HG02623 (cell line): ENCODE measurements around the gene CTTNBP2NL.
"Not testable (repeated sequence)": the region's sequence is repeated elsewhere in the genome, so short reads cannot be mapped to it uniquely, and the experiment has no call there.

Experiments used
- ATAC-seq: cut with Tn5 transposase; IDR thresholded peaks from one replicate; pipeline ENCODE4 v1.9.1; 2021; ENCODE audit warnings: moderate library complexity; ENCODE audit not compliant: unreplicated experiment

The CTTNBP2NL gene

GRCh38 chr1:112418099-112418892 is 22.3 kb downstream of the CTTNBP2NL start:
- no peak for ATAC-seq

GRCh38 chr1:112423207-112423606 is 27.2 kb downstream of the CTTNBP2NL start:
- no peak for ATAC-seq

- not testable (repeated sequence) for ATAC-seq
These were observed 27.7 kb downstream of the CTTNBP2NL start for GRCh38 chr1:112423666-112424065.

- no peak for ATAC-seq
These were observed 33.7 kb downstream of the CTTNBP2NL start for GRCh38 chr1:112429749-112430148.

GRCh38 chr1:112431038-112431437 is 35.0 kb downstream of the CTTNBP2NL start:
- no peak for ATAC-seq

GRCh38 chr1:112435448-112435847 is 39.4 kb downstream of the CTTNBP2NL start:
- no peak for ATAC-seq

- no peak for ATAC-seq
These were observed 40.6 kb downstream of the CTTNBP2NL start for GRCh38 chr1:112436384-112437156.

- ATAC-seq: not testable (repeated sequence)
These were observed 42.1 kb downstream of the CTTNBP2NL start for GRCh38 chr1:112438156-112438555.

GRCh38 chr1:112439592-112439991 is 43.6 kb downstream of the CTTNBP2NL start:
- no peak for ATAC-seq

- ATAC-seq: no peak
These were observed 44.6 kb downstream of the CTTNBP2NL start for GRCh38 chr1:112440574-112440973.

GRCh38 chr1:112444269-112444668 is 48.3 kb downstream of the CTTNBP2NL start:
- ATAC-seq: no peak

- no peak for ATAC-seq
These were observed 49.6 kb downstream of the CTTNBP2NL start for GRCh38 chr1:112445596-112445995.

GRCh38 chr1:112446411-112446810 is 50.4 kb downstream of the CTTNBP2NL start:
- no peak for ATAC-seq

GRCh38 chr1:112448904-112449629 is 53.1 kb downstream of the CTTNBP2NL start:
- no peak for ATAC-seq

- ATAC-seq: no peak
These were observed 53.6 kb downstream of the CTTNBP2NL start for GRCh38 chr1:112449630-112449983.

- no peak for ATAC-seq
These were observed 54.8 kb downstream of the CTTNBP2NL start for GRCh38 chr1:112450773-112451172.

GRCh38 chr1:112451301-112451700 is 55.3 kb downstream of the CTTNBP2NL start:
- not testable (repeated sequence) for ATAC-seq

- ATAC-seq: no peak
These were observed 57.9 kb downstream of the CTTNBP2NL start for GRCh38 chr1:112453876-112454275.

- no peak for ATAC-seq
These were observed 58.3 kb downstream of the CTTNBP2NL start for GRCh38 chr1:112454316-112454715.

GRCh38 chr1:112457241-112457640 is 61.2 kb downstream of the CTTNBP2NL start:
- ATAC-seq: no peak

GRCh38 chr1:112457955-112458354 is 61.9 kb downstream of the CTTNBP2NL start:
- ATAC-seq: no peak
